Measurements from ENCODE around the gene KAZN.

GRCh38 chr1:15023976-15024375 lies 425.5 kb downstream of the KAZN start:
- TF ChIP-seq, protein P1, sequence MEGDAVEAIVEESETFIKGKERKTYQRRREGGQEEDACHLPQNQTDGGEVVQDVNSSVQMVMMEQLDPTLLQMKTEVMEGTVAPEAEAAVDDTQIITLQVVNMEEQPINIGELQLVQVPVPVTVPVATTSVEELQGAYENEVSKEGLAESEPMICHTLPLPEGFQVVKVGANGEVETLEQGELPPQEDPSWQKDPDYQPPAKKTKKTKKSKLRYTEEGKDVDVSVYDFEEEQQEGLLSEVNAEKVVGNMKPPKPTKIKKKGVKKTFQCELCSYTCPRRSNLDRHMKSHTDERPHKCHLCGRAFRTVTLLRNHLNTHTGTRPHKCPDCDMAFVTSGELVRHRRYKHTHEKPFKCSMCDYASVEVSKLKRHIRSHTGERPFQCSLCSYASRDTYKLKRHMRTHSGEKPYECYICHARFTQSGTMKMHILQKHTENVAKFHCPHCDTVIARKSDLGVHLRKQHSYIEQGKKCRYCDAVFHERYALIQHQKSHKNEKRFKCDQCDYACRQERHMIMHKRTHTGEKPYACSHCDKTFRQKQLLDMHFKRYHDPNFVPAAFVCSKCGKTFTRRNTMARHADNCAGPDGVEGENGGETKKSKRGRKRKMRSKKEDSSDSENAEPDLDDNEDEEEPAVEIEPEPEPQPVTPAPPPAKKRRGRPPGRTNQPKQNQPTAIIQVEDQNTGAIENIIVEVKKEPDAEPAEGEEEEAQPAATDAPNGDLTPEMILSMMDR (conservative IDR thresholded peaks at IDR 0.05 in 1 of 2, IDR thresholded peaks at IDR 0.05 in 1 of 2; ENCODE audit: low read depth in 1 of 2, low read length in 2 of 2) = no peak
- TF ChIP-seq EZH2 (IDR thresholded peaks at IDR 0.05; ENCODE audit: low read length, missing control alignments) = no peak

Measured in fibroblast of lung (primary cell).